DMS 273 (cell line): ENCODE data around the gene LILRA2.
"Not testable (repeated sequence)": the region's sequence is repeated elsewhere in the genome, so short reads cannot be mapped to it uniquely, and the experiment has no call there.

Experiments
- DNase-seq: peaks from one replicate; lab custom pipeline; 2025; ENCODE audit not compliant: unreplicated experiment; lab: John Stamatoyannopoulos, UW

Gene LILRA2

DNA sequence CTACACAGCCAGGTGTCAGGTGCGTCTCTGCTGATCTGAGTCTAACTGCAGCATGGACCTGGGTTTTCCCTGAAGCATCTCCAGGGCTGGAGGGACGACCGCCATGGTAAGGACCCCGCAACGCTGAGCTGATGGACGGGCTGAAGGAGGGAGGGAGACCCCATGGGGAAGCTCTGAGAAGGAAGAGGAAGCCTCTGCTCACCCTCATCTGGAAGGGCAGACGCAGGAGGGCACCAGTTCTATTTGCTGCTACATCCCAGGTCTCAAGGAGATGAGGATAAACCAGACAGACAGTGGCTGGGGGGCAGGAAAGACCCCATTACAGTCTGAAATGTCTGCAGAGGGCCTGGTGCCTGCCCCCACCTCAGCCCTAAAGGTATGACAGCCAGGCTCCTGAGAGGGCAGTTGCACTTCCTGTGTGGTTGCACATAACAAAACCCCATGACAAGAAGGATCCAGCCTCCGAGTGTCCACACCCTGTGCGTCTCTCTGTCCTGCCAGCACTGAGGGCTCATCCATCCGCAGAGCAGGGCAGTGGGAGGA is at the start of gene LILRA2:
TSS of gene LILRA2 (plus strand) at position 461 of the 543 bp plus-strand sequence. CDS start 89 bp downstream, outside the sequence.
- no peak for DNase-seq

DNA sequence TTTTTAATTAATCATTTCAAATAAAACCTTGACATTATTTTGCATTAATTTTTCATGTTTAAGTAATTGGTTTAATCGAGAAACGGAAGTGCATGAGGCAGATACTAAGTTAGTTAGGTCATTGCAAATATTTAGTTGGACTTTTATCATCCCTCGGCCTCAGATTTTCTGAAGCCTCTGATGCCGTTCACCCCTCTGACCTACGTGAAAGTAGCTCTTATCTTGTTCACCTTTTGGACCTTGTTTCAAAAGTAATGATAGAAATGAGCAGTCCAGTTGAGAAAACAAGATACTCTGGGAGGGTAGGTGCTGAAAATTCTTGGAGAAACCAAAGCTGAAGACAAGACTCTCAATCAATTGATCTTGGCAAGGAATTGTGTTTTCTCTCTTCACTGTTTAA is 48.0 kb upstream of the LILRA2 start:
- DNase-seq: no peak

DNA sequence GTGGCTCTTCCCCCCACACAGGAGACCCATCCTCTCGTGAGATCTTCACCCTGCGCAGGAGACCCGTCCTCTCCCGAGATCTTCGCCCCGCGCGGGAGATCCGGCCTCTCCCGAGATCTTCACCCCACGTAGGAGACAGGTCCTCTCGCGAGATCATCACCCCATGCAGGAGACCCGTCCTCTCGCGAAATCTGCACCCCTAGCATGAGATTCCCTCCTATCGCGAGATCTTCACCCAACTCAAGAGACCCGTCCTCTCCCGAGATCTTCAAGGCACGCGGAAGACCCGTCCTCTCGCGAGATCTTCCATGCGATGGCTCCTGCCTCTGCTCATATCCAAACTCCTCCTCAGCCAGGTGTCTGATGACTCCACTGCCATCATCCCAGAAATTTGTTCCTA is 46.6 kb upstream of the LILRA2 start:
- no peak for DNase-seq

DNA sequence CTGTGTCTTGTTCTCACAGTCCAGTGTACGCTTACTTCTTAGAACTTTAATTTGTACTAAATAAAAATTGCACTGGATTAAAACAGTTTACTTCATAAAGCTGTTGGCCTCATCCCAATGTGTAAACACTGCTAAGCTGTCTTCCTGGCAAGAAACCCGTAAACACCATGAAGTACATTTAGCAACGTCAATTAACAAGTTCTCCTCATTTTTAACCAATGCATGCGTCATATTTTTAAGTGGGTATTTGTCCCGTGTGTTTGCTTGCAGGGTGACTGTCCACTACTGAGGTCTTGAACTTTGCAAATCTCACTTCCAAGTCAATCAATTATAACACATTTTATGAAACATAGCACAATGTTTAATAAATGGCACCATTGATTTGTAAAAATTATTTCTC is 42.7 kb upstream of the LILRA2 start:
- no peak for DNase-seq

DNA sequence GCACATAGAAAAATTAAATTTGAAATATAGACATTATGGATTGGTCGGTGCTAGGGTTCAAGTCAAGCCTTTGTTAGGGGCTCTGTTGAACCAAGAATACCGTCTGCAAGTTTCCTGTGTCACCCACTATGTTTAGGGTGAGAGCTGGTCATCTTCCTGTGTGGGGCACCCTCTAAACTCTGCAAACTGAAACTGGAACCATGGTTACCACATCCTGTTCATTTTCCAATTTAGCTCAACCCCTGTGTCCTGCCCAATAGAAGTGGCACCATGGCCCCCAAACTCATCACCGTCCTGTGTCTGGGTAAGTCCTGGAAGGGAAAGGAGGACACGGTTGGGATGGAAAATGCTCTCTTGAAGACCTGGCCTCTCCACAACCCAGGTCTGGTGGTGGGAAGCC is 41.1 kb upstream of the LILRA2 start:
- no peak for DNase-seq

DNA sequence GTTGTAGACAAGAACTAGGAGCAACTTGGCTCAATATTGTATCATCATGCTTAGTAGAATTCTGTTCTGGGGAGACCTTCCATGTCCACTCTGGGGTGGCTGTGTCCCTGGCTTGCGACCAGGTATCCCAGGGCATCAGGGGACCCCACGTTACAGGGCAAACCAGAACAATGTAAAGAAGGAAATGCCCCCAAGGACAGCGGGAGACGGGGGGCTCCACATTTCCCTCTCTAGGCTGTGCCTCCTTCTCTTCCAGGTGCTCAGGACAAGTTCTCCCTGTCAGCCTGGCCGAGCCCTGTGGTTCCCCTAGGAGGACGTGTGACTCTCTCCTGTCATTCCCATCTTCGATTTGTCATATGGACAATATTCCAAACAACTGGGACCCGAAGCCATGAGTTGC is 40.1 kb upstream of the LILRA2 start:
- DNase-seq: no peak

DNA sequence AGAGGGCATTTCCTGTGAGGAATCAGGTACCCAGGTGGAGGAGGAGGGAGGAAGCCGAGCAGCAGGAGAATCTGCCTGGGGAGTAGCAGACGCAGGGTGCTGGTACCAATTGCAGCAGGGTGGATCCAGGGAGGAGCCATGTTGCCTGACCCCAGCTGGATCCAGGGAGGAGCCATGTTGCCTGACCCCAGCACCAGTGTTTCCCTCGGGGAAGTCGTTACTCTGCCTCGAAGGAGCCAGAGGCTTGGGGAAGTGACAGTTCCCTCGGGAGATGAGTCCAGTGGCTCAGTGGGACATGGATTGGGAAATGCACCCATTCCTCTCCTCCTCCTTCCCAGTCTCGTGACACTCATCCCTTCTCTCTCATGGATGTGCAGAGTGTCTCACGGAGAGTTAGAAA is 39.4 kb upstream of the LILRA2 start:
- no peak for DNase-seq

DNA sequence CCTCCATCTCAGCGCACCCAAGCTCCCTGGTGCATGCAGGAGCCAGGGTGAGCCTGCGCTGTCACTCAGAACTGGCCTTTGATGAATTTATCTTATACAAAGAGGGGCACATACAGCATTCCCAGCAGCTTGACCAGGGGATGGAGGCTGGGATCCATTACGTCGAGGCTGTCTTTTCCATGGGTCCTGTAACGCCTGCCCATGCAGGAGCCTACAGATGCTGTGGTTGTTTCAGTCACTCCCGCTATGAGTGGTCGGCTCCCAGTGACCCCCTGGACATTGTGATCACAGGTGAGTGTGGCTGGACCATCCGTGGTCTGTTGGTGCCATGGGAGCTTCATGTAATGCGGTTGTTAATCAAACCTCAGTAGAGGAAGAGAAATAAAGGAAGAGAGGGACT is 38.0 kb upstream of the LILRA2 start:
- no peak for DNase-seq

DNA sequence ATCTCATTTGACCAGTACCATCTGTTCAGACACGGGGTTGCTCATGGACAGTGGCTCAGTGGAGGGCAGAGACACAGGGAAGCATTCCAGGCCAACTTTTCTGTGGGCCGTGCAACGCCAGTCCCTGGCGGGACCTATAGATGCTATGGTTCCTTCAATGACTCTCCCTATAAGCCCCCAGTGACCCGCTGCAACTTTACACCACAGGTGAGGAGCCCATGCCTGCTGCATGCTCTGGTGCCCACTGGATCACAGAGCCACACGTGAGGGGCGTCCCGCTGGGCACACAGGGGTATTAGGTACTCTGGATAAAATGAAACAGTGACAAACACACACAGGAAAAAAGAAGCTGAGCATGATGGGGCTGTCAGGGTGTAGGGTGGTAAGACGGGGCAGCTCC is 36.6 kb upstream of the LILRA2 start:
- DNase-seq: no peak

DNA sequence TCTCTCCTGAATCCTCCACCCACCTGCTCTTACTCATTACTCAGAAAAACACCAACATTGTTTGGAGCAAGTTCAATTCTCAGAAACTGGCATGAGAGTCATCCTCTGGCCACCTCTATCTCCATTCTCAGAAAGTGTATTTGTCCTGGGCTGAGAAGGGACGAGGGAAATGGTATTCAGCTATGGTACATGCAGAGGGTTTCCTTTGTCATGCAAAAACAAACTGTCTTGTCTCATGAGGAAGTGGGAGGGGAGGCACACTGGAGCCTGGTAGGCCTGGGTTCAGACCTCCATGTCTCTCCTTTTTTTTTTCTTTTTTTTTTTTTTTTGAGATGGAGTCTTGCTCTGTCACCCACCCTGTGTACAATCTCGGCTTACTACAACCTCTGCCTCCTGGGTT is 31.9 kb upstream of the LILRA2 start:
- DNase-seq: no peak

DNA sequence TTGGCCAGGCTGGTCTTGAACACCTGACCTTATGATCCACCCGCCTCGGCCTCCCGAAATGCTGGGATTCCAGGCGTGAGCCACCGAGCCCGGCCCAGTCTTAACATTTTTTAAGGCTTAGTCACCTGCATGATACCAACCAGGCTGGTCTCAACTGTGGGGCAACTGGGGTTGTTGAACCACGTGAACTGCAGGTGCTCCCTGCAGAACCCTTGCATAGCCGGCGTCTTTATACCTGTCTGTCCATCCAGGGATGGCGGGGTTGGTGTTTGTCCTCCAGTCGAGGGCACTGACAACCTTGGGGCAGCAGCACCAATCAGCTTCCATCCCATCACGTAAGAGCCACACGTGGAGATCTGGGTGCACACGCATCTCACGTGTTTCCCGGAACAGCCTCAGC is 24.8 kb upstream of the LILRA2 start:
- no peak for DNase-seq

DNA sequence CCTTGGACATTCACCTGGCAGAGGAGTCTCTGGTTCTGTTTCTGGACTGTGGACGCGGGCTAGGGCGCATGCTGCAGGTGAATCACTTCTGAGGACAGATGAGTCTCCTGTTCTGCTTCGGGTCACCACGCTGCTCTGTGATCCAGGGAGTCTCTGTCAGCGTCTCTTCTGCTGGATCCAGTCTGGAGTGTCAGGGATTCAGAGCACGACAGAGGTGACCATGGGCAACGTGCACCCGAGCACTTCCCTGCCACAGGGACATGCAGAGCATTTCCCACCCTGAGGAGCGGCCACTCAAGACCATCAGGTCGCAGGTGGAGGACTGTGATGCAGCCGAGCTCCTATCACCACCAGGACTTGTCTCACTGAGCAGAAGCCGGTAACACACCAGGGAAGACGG is 24.4 kb upstream of the LILRA2 start:
- DNase-seq: no peak

DNA sequence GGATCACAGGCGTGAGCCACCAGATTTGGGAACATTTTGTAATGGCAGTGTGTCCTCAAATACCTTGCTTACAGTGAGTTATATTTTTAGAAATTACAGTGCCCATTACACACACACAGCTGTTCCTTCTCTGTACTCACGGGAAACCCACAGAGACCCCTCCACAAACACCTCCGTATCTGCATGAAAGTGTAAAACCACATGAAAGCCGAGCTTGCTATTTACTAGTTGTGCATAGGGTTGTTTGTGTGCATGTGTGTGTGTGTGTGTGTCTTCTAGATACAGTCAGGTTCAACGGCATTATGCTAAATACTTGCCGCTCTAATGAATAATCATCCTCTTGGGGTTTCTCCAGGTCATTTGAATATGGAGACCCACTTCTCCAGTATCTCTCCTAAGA is 22.3 kb upstream of the LILRA2 start:
- DNase-seq: no peak

DNA sequence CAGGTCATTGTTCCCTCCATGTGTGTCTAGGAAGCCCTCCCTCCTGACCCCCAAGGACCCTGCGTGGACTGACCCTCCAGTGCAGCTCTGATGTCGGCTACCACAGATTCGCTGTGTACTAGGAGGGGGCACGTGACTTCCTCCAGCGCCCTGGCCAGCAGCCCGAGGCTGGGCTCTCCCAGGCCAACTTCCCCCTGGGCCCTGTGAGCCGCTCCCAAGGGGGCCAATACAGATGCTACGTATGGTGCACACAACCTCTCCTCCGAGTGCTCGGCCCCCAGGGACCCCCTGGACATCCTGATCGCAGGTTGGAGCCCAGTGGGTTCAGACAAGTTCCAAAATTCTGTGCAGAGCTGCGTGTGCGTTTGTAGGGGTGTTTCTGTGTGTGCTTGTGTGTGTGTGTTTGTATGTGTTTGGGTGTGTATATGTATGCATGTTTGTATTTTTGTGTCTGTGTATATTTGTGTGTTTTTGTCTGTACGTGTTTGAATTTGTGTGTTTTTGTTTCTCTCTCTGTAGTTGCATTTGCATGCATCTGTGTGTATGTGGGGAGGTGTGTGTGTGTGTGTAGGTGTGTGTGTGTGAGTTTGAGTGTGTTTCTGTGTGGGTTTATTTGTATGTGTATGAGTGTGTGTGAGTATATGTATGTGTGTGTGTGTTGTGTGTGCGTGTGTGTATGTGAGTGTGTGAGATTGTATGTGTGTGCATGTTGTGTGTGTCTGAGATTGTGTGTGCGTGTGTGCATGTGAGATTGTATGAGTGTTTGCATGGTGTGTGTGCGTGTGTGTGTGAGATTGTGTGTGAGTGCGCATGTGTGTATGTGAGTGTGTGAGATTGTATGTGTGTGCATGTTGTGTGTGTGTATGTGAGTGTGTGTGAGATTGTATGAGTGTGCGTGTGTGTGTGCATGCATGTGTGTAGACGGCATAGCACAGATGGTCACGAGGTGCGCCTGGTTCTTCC is 21.4 kb upstream of the LILRA2 start:
- DNase-seq: no peak

DNA sequence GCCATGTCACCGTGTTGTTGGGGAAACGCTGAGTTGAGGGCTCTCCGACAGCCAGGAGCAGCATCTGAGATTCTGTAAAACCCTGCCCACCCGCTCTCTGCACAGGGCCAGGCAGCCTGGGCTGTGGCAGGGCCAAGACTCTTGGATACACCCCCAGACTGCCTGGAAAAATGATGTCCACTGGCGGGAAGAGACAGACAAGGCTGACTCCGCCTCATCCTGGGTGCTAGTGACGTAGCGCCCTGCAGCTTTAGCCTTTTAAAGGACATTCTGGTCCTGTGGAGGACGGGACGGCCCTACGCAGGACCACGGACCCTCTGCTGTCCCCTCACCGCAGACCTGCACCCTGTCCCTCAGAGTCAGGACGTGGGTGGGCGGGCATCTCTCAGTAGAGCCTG is 20.7 kb upstream of the LILRA2 start:
- DNase-seq: no peak

DNA sequence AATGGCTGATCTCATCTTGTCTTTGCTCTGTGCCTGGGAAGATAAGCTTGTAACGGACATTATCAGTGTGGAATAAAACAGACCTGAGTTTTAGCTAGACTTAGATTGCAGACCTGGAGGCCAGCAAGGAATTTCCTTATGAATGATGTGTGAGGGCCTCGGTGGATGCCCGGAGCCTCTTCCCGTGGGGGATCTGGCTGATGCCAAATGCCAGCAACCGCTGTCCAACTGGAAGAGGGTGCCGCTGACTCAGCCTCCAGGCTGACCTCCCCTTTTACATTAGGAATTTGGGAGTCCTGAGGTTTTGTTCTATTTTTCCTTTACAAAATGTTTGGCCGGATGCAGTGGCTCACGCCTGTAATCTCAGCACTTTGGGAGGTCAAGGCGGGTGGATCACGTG is 19.6 kb upstream of the LILRA2 start:
- DNase-seq: no peak

DNA sequence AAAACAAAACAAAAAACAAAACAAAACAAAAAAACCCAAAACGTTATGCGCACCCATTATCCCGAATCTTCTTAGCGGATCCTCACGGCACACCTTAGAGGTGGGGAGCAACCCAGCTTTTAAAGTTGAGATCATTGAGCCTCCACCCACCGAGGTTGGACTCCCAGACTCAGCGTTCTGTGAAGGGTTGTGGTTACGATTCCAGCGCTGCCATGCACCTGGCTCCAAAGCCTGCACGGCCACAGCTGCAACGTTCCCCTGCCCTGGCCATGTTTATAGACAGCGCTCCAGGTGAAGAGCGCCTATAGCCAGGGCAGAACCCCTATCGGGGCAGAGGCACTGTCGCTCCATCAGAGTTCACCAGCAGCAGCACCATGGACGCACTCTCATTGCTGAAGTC is 18.7 kb upstream of the LILRA2 start:
- no peak for DNase-seq

DNA sequence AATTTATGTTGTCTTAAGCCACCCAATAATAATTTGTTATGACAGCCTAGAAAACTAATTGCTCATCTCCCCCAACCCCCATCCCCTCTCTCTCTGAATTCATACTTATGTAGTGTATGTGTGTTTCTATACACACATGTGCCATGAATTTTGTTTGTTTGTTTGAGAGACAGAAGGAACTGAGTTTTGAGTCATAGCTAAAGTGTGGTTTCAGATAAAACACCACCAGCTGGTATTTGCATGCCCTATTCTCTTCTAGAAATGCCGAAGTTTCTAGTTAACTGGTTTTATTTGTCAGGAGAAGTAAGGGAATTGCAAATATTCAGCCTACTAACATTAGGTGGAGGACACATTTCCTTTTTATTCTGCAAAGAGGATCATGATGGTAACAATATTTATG is 17.4 kb upstream of the LILRA2 start:
- no peak for DNase-seq

DNA sequence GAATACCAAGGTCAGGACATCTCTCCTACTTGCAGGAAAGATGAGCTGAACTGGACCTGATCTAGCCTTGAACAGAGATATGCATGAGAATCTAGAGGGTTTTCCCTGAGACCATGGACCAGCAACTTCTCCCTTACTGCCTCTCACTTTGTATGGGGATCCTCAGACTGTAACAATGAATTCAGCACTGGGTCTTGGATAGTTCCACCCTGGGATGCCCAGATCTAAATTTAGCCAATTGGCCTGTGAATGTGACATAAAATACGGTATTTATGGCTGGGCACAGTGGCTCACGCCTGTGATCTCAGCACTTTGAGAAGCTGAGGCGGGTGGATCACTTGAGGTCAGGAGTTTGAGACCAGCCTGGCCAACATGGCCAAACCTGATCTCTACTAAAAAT is 15.3 kb upstream of the LILRA2 start:
- DNase-seq: no peak

DNA sequence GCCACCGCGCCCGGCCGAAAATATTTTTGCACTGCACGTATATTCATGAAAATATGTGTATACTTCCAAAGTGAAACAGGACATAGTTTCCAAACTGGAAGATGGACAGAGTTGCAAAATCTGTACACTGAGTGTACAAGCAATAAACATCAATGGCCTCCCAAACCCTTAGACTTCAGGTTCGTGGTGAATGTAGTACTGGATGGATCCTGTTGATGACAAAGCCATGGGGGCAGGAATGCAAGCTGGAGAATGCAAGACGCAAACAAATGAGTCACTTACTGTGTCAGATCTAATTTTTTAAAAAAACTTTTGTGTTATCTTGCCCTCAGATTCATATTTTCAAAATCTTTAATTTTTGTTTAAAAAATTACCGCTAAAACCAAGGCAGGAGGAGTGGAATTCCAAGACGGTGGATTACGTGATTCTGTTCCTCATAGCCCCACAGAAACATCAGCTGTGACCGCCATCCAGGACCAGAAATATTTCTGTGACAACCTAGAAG is 12.7 kb upstream of the LILRA2 start:
- DNase-seq: no peak

DNA sequence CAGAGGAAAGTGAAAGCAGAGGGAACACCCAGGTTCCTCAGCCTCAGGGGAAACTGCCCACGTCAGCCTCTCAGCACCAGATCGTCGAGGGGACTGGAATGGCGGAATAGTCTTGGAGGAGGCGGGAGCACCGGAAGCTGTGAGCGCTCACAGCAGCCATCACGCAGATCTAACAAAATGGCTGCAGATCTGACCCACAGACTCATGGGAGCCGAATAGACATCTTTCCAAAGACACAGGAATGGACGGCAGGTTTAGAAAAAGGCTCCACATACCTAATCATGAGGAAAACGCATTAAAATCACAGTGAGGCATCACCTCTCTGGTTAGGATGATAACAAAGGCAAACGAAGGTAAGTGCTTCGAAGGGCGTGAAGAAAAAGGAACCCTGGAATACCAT is 11.8 kb upstream of the LILRA2 start:
- no peak for DNase-seq

DNA sequence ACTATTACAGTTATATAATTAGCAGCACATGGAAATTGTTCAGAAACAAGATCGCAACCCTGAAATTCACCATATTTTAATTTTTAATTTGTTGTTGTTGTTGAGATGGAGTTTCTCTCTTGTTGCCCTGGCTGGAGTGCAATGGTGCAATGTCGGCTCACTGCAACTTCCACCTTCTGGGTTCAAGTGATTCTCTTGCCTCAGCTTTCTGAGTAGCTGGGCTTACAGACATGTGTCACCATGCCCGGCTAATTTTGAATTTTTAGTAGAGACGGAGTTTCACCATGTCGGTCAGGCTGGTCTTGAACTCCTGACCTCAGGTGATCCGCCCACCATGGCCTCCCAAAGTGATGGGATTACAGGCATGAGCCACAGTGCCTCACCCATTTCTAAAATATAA is 10.4 kb upstream of the LILRA2 start:
- not testable (repeated sequence) for DNase-seq

DNA sequence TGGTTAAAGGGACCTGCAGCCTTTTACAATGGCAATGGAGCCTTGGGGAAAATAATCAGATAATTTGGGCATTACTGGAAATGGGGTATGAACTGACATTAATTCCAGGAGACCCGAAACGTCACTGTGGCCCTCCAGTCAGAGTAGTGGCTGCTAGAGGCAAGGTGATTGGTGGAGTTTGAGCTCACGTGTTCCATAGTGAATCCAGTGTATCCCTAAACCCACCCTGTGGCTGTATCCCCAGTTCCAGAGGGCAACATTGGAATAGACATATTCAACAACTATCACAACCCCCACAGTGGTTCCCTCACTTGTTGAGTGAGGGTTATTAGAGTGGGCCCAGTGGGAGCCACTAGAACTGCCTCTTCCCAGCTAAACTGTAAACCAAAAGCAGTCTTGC is 3.3 kb upstream of the LILRA2 start:
- DNase-seq: no peak
